ENCODE data around the gene KCNIP3. TPM values are rescaled to one million over a fixed set of nuclear protein-coding genes. Genes with fewer than 3 reads are reported as not detected.

Gene KCNIP3
- total RNA-seq, 1 experiment from 2014 or later, result not detected

DNA sequence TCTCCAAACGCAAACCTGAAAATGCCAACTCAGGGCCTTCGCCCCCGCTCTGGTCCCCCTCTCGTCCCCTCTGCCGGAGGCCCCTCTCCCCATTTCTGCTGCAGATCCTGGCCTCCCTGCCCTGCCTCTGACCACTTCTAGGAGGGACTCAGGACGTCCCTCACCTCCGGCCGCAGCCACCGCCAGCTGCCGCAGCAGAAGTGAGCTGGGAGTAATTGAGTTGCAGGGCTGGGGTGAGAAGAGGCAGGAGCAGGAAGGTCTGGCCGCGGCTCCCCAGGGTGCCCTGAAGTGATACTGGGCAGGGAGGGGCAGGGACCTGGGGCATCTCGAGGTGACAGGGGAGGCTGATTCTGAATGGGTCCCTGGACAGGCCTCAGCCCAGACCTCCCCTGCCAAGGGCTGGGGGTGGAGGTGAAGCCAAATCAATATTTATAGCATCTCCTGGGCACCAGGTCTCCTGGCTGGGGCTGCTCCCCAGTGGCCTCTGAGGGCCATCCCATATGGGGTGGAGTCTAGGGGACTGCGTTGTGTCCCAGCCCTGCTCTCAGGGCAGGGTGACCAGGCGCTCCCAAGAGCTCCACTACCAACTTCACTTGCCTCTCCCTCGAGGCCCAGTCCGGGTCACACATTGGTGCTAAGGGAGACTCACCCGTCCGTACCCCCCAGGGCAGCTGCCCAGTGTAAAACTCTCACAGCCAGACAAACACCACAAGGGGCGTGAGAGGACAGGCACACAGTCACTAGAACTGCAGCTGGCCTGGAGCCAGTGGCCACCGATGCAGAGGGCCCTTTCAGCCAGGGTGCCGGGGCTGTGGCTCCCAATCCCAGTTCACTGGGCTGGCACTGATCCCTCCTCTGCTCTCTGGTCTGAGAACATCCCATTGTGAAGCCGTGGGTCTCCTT, 33.0 kb downstream of the KCNIP3 start:
- intact Hi-C loops (cut with micrococcal nuclease; ENCODE audit: unreplicated experiment), result no loop called here
- no peaks in the 10 kb centered on the region for H3K36me3 ChIP-seq (ENCODE audit: control insufficient read depth, insufficient read depth, low read length)
- H3K9me3 ChIP-seq, result no peaks in the 10 kb centered on the region
- BruUV-seq (replicated peaks), result no TSS peak
- CTCF ChIA-PET, result no interaction called here
- H3K36me3 Mint-ChIP-seq (ENCODE audit: insufficient read depth, unreplicated experiment), result no peaks in the 10 kb centered on the region
- H3K27me3 ChIP-seq (replicated peaks; ENCODE audit: control insufficient read depth, insufficient read depth, low read length), result no peaks in the 10 kb centered on the region
- H3K27me3 Mint-ChIP-seq (ENCODE audit: insufficient read depth, unreplicated experiment), result no peaks in the 10 kb centered on the region
- no peaks in the 10 kb centered on the region for H3K4me1 ChIP-seq
- TF ChIP-seq, protein P1, sequence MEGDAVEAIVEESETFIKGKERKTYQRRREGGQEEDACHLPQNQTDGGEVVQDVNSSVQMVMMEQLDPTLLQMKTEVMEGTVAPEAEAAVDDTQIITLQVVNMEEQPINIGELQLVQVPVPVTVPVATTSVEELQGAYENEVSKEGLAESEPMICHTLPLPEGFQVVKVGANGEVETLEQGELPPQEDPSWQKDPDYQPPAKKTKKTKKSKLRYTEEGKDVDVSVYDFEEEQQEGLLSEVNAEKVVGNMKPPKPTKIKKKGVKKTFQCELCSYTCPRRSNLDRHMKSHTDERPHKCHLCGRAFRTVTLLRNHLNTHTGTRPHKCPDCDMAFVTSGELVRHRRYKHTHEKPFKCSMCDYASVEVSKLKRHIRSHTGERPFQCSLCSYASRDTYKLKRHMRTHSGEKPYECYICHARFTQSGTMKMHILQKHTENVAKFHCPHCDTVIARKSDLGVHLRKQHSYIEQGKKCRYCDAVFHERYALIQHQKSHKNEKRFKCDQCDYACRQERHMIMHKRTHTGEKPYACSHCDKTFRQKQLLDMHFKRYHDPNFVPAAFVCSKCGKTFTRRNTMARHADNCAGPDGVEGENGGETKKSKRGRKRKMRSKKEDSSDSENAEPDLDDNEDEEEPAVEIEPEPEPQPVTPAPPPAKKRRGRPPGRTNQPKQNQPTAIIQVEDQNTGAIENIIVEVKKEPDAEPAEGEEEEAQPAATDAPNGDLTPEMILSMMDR (IDR thresholded peaks at IDR 0.05; ENCODE audit: insufficient read depth in 1 of 2, low read depth in 1 of 2, low read length in 1 of 2, severe bottlenecking in 1 of 2, unreplicated experiment in 1 of 2), result no peak
- H3K9me3 Mint-ChIP-seq (ENCODE audit: unreplicated experiment), result peaks cover 14% of the 10 kb centered on the region
- no peak overlapping the region for H3K4me3 ChIP-seq (ENCODE audit: low read depth, low read length)
- DNase-seq, result no peak
- no peaks in the 10 kb centered on the region for H3K4me1 Mint-ChIP-seq (ENCODE audit: low read depth, unreplicated experiment)
- POLR2A ChIA-PET, result no interaction called here
- H3K27ac Mint-ChIP-seq (ENCODE audit: unreplicated experiment), result no peak overlapping the region
- H3K4me3 Mint-ChIP-seq (ENCODE audit: unreplicated experiment), result no peak overlapping the region

DNA sequence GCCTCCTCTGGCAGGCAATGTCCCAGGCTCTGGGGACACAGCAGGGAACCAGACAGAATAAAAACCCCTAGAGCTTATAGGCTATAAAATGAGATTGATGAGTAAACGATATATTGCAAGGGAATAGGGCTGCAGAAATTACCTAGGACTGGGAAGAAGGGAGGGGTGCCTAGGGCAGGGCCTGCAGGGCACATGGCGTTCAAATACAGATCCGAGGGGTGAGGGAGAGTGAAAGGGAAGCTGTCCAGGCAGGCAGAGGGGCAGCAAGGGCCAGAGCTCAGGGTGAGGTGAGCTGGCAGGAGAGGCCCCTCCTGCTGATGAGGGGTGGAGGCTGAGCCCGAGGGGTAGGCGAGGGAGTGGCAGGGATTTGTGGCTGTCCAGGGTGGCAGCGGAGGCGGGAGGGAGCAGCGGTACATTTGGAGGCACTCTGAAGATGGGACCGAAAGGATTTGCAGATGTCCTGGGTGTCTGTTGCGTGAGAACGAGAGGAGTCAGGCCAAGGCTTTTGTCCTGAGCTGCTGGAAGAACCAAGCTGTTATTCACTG, 33.7 kb downstream of the KCNIP3 start:
- TF ChIP-seq, protein P1 (IDR thresholded peaks at IDR 0.05; ENCODE audit: insufficient read depth in 1 of 2, low read depth in 1 of 2, low read length in 1 of 2, severe bottlenecking in 1 of 2, unreplicated experiment in 1 of 2), result no peak
- peaks cover 2% of the 10 kb centered on the region for H3K27me3 Mint-ChIP-seq (ENCODE audit: insufficient read depth, unreplicated experiment)
- intact Hi-C loops (cut with micrococcal nuclease; ENCODE audit: unreplicated experiment), result no loop called here
- H3K4me1 Mint-ChIP-seq (ENCODE audit: low read depth, unreplicated experiment), result no peaks in the 10 kb centered on the region
- Histone ChIP-seq H3K27me3 (replicated peaks; ENCODE audit: control insufficient read depth, insufficient read depth, low read length) (no peaks in the 10 kb centered on the region), H3K4me3 (ENCODE audit: low read depth, low read length) (no peak overlapping the region), H3K36me3 (ENCODE audit: control insufficient read depth, insufficient read depth, low read length) (no peaks in the 10 kb centered on the region), H3K4me1 (no peaks in the 10 kb centered on the region), H3K9me3 (no peaks in the 10 kb centered on the region)
- H3K4me3 Mint-ChIP-seq (ENCODE audit: unreplicated experiment), result no peak overlapping the region
- no TSS peak for BruUV-seq (replicated peaks)
- DNase-seq, result no peak
- H3K27ac Mint-ChIP-seq (ENCODE audit: unreplicated experiment), result no peak overlapping the region
- ChIA-PET CTCF (no interaction called here), POLR2A (no interaction called here)
- H3K36me3 Mint-ChIP-seq (ENCODE audit: insufficient read depth, unreplicated experiment), result no peaks in the 10 kb centered on the region
- peaks cover 7% of the 10 kb centered on the region for H3K9me3 Mint-ChIP-seq (ENCODE audit: unreplicated experiment)

DNA sequence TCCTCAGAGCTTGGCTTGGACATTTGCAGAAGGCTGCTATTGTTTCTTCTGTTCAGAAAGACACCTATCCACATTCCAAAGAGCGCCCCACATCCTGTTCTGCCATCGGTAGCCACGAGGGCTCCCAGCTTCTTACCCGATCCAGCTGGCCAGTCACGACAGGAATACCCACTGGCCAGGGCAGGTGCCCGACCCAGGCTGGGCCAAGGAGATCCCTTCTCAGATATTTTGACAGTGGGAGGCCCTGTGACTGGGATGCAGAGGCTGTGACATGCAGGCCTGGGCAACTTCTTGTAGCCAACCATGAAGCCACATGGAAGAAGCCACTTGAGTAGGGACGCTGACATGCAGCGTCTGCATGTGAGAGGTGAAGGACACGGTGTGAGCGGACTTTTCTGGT, 34.5 kb downstream of the KCNIP3 start:
- ChIA-PET CTCF (no interaction called here), POLR2A (no interaction called here)
- H3K4me3 Mint-ChIP-seq (ENCODE audit: unreplicated experiment), result no peak overlapping the region
- no peaks in the 10 kb centered on the region for H3K4me1 Mint-ChIP-seq (ENCODE audit: low read depth, unreplicated experiment)
- no peaks in the 10 kb centered on the region for H3K27me3 ChIP-seq (replicated peaks; ENCODE audit: control insufficient read depth, insufficient read depth, low read length)
- H3K4me1 ChIP-seq, result no peaks in the 10 kb centered on the region
- TF ChIP-seq, protein P1 (IDR thresholded peaks at IDR 0.05; ENCODE audit: insufficient read depth in 1 of 2, low read depth in 1 of 2, low read length in 1 of 2, severe bottlenecking in 1 of 2, unreplicated experiment in 1 of 2), result no peak
- H3K9me3 ChIP-seq, result no peaks in the 10 kb centered on the region
- BruUV-seq (replicated peaks), result no TSS peak
- intact Hi-C loops (cut with micrococcal nuclease; ENCODE audit: unreplicated experiment), result no loop called here
- H3K27me3 Mint-ChIP-seq (ENCODE audit: insufficient read depth, unreplicated experiment), result peaks cover 6% of the 10 kb centered on the region
- H3K9me3 Mint-ChIP-seq (ENCODE audit: unreplicated experiment), result no peaks in the 10 kb centered on the region
- no peak for DNase-seq
- H3K4me3 ChIP-seq (ENCODE audit: low read depth, low read length), result no peak overlapping the region
- no peaks in the 10 kb centered on the region for H3K36me3 Mint-ChIP-seq (ENCODE audit: insufficient read depth, unreplicated experiment)
- no peaks in the 10 kb centered on the region for H3K36me3 ChIP-seq (ENCODE audit: control insufficient read depth, insufficient read depth, low read length)
- no peak overlapping the region for H3K27ac Mint-ChIP-seq (ENCODE audit: unreplicated experiment)

All from Caco-2 (cell line).